Duodenal mucosa (tissue), 2 donors: ENCODE results near the gene CFHR5.
"Not testable (repeated sequence)": the region's sequence is repeated elsewhere in the genome, so short reads cannot be mapped to it uniquely, and the experiment has no call there.

Experiments
- H3K27ac ChIP-seq: one replicate; pipeline ENCODE4 v1.7.0; 2013; ENCODE audit warnings: low read depth, low read length
- H3K27me3 ChIP-seq, 2 donors: one replicate each; pipeline ENCODE4 v1.7.0; 2013; ENCODE audit warnings: low read length in 2 of 2, control low read depth in 1 of 2; ENCODE audit not compliant: insufficient read depth in 2 of 2, control insufficient read depth in 1 of 2
- H3K36me3 ChIP-seq, 2 donors: one replicate each; pipeline ENCODE4 v1.7.0; 2013; ENCODE audit warnings: low read length in 2 of 2, control low read depth in 1 of 2; ENCODE audit not compliant: insufficient read depth in 2 of 2, control insufficient read depth in 1 of 2
- H3K4me1 ChIP-seq, 2 donors: one replicate each; pipeline ENCODE4 v1.7.0; 2013; ENCODE audit warnings: low read length in 2 of 2, control low read depth in 1 of 2; ENCODE audit not compliant: insufficient read depth in 2 of 2, control insufficient read depth in 1 of 2
- H3K4me3 ChIP-seq, 2 donors: one replicate each; pipeline ENCODE4 v1.7.0; 2013; ENCODE audit warnings: low read length in 2 of 2, low read depth in 1 of 2
- H3K9ac ChIP-seq, 2 donors: one replicate each; pipeline ENCODE4 v1.7.0; 2013; ENCODE audit warnings: low read length in 2 of 2, low read depth in 1 of 2
- H3K9me3 ChIP-seq, 2 donors: one replicate each; pipeline ENCODE4 v1.7.0; 2013; ENCODE audit warnings: low read length in 2 of 2, control low read depth in 1 of 2; ENCODE audit not compliant: control insufficient read depth in 1 of 2

Gene CFHR5

DNA sequence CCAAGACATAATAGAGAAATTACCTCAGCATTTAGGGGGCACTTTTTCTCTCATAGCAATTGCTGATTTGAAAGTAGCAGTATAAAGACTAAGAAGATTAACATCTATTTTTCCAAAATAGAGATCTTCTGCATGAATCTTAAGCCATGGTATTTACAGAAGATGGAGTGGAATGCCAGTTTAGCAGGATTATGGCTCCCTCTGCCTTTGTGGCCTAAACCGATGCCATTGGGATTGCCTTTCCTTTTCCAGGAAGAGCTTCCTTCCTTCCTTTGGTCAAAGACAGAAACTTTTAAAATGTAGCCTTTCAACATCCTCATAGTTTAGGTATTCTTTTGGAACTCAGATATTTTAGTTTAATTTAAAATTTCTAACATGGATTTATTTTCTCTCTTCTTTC, 39.4 kb downstream of the CFHR5 start:
- no peaks in the 10 kb centered on the region for H3K4me1 ChIP-seq
- H3K4me3 ChIP-seq: no peak overlapping the region
- H3K27ac ChIP-seq: no peak overlapping the region
- no peak overlapping the region for H3K9ac ChIP-seq
- no peaks in the 10 kb centered on the region for H3K27me3 ChIP-seq
- peaks cover 0 to 1% of the 10 kb centered on the region in 2 donors for H3K9me3 ChIP-seq
- no peaks in the 10 kb centered on the region for H3K36me3 ChIP-seq

DNA sequence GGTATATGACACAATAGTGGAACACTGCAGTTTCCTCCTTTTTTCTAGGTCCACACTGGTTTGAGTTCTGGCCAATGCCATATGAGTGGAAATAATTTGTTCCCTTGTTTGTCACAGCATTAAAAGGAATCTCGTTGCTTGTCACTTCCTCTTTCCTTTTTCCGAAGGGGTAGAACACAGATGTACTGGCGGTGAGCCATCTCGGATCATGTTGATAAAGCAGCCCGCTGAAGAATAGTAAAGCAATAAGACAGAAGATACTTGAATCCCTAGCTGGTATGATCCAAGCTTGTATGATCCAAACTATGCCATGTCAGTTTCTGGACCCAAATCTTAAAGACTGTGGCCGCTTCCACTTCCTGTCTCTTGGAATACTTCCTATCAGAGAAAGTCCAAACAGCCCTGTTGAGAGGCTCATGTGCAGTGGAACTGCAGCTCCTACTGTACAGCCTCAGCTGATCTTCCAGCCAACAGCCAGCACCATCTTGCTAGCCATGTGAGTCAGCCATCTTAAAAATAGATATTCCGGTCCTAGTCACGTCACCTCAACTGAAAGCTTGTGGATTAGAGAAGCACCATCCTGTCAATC, 40.3 kb downstream of the CFHR5 start:
- Histone ChIP-seq H3K9me3 (no peaks in the 10 kb centered on the region), H3K36me3 (no peaks in the 10 kb centered on the region), H3K4me3 (no peak overlapping the region), H3K27ac (no peak overlapping the region), H3K4me1 (no peaks in the 10 kb centered on the region), H3K9ac (no peak overlapping the region), H3K27me3 (no peaks in the 10 kb centered on the region)

DNA sequence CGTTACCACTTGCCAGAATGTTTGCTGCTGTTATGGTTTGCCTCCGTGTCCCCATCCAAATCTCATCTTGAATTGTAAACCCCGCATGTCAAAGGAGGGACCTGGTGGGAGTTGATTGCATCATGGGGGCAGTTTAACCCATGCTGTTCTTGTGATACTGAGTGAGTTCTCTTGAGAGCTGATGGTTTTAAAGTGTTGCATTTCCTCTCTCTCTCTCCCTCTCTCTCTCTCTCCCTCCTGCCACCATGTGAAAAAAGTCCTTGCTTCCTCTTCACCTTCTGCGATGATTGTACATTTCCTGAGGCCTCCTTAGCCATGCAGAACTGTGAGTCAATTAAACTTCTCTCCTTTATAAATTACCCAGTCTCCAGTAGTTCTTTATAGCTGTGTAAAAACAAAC, 44.4 kb downstream of the CFHR5 start:
- Histone ChIP-seq H3K27ac (no peak overlapping the region), H3K9ac (no peak overlapping the region), H3K4me1 (no peaks in the 10 kb centered on the region), H3K9me3 (no peaks in the 10 kb centered on the region), H3K4me3 (no peak overlapping the region), H3K36me3 (no peaks in the 10 kb centered on the region), H3K27me3 (no peaks in the 10 kb centered on the region)

DNA sequence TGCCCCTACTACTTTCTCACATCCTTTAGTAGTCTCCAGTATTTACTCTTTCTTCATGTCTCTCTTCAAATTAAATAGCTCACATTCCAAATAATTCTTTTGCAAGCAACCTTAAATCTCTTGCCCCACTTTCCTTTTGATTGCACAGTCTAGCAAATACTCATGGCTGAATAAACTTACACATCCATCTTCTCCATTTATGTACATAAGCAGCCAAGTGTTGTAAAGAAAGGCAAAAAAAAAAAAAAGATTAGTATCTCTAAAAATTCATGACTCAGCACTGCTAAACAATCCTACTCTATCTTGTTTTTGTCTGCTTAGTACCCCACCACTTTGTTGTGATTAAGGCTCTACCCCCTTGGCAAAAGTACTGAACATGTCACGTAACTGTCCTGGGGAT, 47.1 kb downstream of the CFHR5 start:
- H3K4me3 ChIP-seq: no peak overlapping the region
- H3K9ac ChIP-seq: no peak overlapping the region

DNA sequence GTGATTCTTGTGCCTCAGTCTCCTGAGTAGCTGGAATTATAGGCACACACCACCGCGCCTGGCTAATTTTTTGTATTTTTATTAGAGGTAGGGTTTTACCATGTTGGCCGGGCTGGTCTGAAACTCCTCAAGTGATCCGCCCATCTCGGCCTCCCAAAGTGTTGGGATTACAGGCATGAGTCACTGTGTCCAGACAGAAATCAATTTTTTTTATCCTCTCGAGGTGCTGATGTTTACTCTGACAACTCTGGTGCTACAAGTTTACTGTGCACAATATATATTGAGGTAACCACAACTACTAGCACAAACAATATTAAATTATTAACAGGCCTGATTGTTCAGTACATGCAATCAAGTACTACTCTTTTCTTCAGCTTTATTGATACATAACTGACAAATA, 50.0 kb downstream of the CFHR5 start:
- no peak overlapping the region for H3K9ac ChIP-seq
- no peaks in the 10 kb centered on the region for H3K36me3 ChIP-seq
- no peaks in the 10 kb centered on the region for H3K4me1 ChIP-seq
- H3K4me3 ChIP-seq: no peak overlapping the region
- H3K27ac ChIP-seq: no peak overlapping the region
- no peaks in the 10 kb centered on the region for H3K9me3 ChIP-seq
- H3K27me3 ChIP-seq: no peaks in the 10 kb centered on the region

More for the DNA sequence above, 47.1 kb downstream of the CFHR5 start:
- H3K27ac ChIP-seq: no peak overlapping the region
- no peaks in the 10 kb centered on the region for H3K27me3 ChIP-seq
- H3K36me3 ChIP-seq: no peaks in the 10 kb centered on the region
- H3K4me1 ChIP-seq: no peaks in the 10 kb centered on the region
- no peaks in the 10 kb centered on the region for H3K9me3 ChIP-seq

DNA sequence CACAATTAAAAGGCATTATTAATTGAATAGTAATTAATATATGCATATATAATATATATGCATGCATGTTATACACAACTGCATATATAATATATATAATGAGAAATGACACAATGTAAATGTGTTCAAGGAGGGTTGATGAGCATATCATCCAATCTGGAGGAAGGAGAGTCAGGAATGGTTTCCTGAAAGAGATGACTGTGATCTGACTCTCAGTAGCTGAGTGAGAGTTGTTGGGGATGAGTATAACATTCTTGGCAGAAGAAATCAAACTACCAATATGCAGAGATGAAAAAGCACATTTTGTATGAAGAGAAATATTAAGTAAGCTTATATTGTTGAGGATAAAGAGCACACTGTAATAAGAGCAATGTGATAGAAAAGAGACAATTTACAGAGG, 52.4 kb downstream of the CFHR5 start:
- no peaks in the 10 kb centered on the region for H3K4me1 ChIP-seq
- H3K9me3 ChIP-seq: no peaks in the 10 kb centered on the region
- H3K9ac ChIP-seq: no peak overlapping the region
- H3K4me3 ChIP-seq: no peak overlapping the region
- H3K27me3 ChIP-seq: no peaks in the 10 kb centered on the region
- no peak overlapping the region for H3K27ac ChIP-seq
- H3K36me3 ChIP-seq: no peaks in the 10 kb centered on the region

DNA sequence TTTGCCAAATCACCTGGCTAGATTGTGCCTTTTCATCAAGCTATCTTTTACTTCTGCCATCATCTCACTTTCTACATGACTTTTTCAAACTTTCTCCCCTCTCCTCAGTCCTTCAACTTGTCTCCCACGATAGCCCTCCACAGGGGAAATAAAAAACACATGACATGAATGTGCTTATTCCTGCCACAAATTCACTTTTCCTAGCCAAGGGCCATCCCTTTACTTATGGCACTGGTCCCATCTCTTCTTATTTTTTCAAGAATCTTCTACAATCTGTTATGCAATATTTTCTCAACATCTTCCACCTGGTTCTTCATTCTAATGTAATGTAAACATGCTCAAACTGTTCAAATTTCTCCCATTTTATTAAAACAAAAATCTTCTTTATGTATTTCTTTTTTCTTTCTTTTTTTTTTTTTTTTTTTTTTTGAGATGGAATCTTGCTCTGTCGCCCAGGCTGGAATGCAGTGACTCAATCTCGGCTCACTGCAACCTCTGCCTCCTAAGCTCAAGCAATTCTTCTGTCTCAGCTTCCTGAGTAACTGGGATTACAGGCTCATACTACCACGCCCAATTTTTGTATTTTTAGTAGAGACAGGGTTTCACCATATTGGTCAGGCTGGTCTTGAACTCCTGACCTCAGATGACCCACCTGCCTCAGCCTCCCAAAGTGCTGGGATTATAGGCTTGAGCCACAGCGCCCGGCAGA, 57.4 kb downstream of the CFHR5 start:
- not testable (repeated sequence) for H3K9me3 ChIP-seq, H3K9ac ChIP-seq, H3K27me3 ChIP-seq, H3K4me1 ChIP-seq, H3K36me3 ChIP-seq, H3K27ac ChIP-seq, H3K4me3 ChIP-seq

DNA sequence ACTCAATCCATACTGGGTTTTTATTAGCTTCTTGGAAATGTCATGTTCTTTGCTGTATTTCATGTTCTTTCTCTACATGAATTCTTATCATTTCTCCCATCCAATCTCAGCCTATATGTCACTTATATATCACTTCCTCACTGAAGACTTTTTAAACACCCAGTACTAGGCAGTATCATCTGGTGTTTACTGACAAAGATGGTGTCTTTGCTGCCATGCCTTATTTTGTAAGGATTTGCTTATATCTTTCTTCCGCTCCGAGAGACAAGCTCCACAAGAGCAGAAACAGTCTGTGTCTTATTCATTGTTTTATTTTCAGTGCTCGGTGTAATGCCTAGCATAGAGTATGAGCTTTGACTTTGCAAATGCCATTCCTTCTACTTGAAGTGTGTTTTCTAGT, 59.5 kb downstream of the CFHR5 start:
- H3K27ac ChIP-seq: no peak overlapping the region
- H3K27me3 ChIP-seq: no peaks in the 10 kb centered on the region
- no peaks in the 10 kb centered on the region for H3K9me3 ChIP-seq
- no peak overlapping the region for H3K9ac ChIP-seq
- no peaks in the 10 kb centered on the region for H3K36me3 ChIP-seq
- no peak overlapping the region for H3K4me3 ChIP-seq
- H3K4me1 ChIP-seq: no peaks in the 10 kb centered on the region

DNA sequence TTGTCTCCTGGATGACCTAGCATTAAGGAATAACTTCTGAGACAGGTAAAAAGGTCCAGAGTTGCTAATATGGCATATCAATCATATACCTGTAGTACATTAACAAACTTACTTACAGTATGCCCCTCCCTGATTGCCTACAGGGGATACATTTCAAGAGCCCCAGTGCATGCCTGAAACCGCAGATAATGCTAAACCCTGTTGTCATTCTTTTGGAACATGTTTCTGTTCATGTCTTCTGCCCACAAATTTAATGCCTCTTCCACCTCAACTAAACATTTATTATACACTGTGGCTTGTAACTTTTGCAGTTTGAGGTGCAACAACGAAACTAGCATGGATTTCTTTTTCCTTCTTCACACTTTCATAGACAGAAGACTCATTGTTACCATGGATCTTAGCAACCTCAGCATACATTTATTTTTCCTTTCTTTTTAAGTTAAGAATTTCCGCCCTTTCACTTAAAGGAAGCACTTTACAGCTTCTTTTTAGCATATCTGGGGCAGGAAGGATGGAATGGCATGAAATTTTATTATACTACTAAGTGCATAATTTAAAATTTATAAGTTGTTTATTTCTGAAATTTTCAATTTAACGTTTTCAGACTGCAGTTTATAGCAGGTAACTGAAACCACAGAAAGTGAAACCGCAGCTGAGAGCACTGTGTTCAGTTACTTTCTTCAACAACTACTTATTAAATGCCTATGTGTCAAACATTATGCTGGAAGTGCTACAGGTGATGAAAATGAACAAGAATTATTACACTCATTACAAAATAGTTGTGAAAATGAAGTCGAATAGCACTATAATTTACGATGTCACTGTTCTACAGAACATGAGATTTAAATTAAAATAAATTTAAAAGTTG, 64.4 kb downstream of the CFHR5 start:
- no peaks in the 10 kb centered on the region for H3K9me3 ChIP-seq
- H3K36me3 ChIP-seq: no peaks in the 10 kb centered on the region
- no peaks in the 10 kb centered on the region for H3K27me3 ChIP-seq
- H3K27ac ChIP-seq: no peak overlapping the region
- no peaks in the 10 kb centered on the region for H3K4me1 ChIP-seq
- no peak overlapping the region for H3K9ac ChIP-seq
- H3K4me3 ChIP-seq: no peak overlapping the region

DNA sequence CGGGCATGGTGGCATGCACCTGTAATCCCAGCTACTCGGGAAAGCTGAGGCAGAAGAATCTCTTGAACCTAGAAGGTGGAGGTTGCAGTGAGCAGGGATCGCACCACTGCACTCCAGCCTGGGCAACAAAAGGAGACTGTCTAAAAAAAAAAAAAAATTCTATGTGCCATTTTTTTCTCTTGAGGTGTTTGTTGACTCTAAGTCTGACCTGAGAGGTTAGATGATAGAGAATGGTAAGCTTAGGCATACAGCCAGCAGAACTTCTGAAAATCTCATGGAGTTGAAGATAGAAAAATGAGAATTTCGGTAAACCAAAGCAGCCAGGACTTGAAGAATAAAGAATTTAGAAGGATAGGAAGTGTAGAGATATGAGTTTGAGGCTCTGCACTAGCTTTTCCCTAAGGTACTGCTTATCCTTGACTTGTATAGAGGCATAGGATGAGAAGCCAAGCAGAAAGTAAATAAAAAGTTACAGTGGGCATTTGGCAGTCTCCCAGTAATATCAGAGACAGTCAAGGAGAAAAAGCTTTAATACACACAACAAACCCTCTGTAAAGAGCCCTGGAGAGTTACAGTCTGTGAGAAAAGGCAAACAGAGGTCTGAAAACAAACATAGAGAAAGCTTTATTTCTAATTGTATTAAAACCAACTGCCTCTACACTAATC, 65.5 kb downstream of the CFHR5 start:
- Histone ChIP-seq H3K4me1 (no peaks in the 10 kb centered on the region), H3K4me3 (no peak overlapping the region), H3K9ac (no peak overlapping the region), H3K27me3 (no peaks in the 10 kb centered on the region), H3K27ac (no peak overlapping the region), H3K9me3 (no peaks in the 10 kb centered on the region), H3K36me3 (no peaks in the 10 kb centered on the region)
